GM08714 (cell line): ENCODE results near the gene TMPRSS12.
"Not testable (repeated sequence)": the region's sequence is repeated elsewhere in the genome, so short reads cannot be mapped to it uniquely, and the experiment has no call there.

Experiments used
- H3K4me3 ChIP-seq: fragments of 200-500 bp; sonication (Bioruptor generic); 2 replicates; pipeline ENCODE4 v1.5.1; 2014; ENCODE audit warnings: mild to moderate bottlenecking, low read length, inconsistent platforms
- ZNF274 ChIP-seq: IDR thresholded peaks from 2 replicates; pipeline ENCODE4 v1.6.1; 2012; ENCODE audit warnings: mild to moderate bottlenecking, low read depth, low read length

The TMPRSS12 gene

DNA sequence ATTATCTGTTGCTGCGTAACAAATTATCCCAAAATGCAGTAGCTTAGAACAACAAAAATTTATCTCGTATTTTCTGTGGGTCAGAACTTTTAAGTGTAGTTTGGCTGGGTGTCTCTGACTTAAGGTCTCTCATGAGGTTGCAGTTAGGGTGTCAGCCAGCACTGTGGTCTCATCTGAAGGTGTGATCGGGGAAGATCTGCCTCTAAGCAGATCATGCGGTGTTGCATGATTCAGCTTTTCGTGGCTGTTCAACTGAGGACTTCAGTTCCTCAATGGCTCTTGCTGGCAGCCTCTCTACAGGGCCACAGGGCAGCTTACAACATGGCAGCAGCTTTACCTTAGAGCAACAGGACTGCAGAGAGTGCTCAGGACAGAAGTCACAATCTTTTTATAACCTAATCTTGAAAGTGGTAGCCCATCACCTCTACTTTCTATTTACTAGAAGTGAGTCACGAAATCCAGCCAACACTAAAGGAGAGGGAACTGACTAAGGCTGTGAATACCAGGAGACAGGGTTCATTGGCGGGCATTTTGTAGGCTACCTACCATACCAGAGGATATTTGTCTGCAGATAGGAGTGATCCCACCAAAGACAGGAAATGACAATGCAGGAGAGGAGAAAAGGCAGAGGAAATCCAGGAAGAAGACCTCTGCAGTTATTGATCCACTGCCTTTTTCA is 1.8 kb upstream of the TMPRSS12 start:
- no peak for TF ChIP-seq ZNF274
- no peak overlapping the region for H3K4me3 ChIP-seq

DNA sequence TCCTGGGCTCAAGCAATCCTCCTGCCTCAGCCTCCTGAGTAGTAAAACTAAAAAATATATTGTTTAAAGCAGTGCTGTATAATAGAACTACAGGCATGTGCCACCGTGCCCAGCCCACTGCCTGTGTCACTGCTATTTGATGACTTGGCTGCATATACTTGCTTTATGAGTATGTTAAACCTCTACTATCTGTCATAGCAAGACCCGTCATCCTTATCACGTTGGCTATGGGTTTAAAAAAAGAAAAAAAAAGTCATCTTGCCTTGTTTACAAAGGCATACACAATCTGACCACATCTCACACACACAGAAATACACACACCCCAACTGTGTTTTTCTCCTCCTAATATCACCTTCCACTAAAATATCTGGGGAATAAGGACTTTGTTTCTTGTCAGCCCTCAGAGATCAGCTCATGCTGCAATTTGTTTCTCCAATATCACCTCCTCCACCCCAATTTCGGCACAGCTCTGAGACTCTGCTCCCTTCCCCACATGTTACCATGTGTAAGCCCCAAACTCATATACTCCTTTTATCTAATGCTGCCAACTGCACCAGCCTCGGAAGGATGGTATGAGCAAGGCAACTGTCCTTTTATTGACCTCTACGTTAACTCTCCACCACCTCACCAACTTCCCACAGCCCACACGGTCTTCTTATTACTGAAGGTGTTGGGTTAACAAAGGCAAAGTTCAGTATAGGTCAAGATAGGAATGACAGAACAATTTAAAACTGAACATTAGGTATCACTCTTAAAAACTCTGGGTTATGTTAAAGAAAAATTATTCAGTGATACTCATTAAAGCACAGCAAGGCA is 802 bp upstream of the TMPRSS12 start:
- no peak for TF ChIP-seq ZNF274
- no peak overlapping the region for H3K4me3 ChIP-seq

DNA sequence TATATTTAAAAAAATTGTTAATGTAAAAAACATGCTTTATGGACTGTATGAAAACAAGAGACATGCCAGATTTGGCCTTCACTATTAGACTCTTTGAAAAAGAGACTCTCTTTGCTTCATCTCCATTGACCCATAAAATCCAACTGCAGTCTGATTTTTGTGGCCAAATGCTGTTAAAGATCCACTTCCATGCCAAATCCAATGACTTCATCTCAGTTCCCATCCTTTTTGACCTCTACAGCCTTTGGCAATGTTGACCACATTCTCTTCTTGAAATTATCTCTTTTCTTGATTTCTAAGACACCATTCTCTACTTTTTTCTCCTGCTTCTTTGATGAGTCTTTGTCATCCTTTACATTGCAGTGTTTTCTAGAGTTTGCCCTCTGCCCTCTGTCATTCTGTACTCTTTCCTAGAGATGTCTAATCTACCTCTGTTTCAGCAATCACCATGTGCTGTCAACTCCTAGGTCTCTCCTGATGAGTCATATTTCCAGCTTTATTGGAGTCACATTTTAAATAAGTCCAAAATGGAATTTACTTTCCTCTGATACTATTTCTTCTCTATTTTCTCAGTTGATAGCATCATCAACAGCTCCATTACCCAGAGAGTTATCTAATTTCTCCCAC is 2.4 kb downstream of the TMPRSS12 start:
- no peak overlapping the region for H3K4me3 ChIP-seq

DNA sequence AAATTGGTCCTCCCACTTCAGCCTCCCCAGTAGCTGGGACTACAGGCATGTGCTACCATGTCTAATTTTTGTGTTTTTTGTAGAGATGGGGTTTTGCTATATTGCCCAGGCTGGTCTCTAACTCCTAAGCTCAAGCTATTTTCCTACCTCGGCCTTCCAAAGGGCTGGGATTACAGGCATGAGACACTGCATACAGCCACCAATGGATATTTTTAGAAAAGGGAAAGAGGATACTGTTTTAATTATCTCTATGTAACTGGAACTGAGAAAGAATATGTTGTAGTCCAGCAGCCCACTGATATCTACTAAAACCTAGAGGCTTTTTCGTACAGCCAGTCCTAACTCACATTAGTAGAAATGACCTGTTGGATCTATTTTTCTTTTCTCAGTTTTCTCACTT is 6.2 kb downstream of the TMPRSS12 start:
- TF ChIP-seq ZNF274 = no peak
- no peak overlapping the region for H3K4me3 ChIP-seq

More for the DNA sequence above, 2.4 kb downstream of the TMPRSS12 start:
- TF ChIP-seq ZNF274 = no peak

DNA sequence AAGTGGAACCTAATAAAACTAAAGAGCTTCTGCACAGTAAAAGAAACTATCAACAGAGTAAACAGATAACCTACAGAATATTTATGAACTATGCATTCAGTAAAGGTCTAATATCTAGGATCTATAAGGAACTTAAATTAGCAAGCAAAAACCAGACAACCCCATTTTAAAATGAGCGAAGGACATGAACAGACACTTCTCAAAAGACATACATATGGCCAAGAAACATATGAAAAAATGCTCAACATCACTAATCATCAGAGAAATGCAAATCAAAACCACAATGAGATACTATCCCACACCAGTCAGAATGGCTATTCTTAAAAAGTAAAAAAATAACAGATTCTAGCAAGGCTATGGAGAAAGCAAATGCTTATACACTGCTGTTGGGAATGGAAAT is 12.5 kb downstream of the TMPRSS12 start:
- not testable (repeated sequence) for H3K4me3 ChIP-seq

DNA sequence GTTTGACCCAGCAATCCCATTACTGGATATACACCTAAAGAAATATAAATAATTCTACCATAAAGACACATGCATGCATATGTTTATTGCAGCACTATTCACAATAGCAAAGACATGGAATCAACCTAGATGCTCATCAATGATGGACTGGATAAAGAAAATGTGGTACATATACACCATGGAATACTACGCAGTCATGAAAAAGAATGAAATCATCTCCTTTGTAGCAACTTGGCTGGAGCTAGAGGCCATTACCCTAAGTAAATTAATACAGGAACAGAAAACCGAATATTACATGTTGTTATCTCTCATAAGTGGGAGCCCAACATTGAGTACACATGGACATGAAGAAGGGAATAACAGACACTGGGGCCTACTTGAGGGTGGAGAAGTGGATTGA is 13.0 kb downstream of the TMPRSS12 start:
- H3K4me3 ChIP-seq = not testable (repeated sequence)

DNA sequence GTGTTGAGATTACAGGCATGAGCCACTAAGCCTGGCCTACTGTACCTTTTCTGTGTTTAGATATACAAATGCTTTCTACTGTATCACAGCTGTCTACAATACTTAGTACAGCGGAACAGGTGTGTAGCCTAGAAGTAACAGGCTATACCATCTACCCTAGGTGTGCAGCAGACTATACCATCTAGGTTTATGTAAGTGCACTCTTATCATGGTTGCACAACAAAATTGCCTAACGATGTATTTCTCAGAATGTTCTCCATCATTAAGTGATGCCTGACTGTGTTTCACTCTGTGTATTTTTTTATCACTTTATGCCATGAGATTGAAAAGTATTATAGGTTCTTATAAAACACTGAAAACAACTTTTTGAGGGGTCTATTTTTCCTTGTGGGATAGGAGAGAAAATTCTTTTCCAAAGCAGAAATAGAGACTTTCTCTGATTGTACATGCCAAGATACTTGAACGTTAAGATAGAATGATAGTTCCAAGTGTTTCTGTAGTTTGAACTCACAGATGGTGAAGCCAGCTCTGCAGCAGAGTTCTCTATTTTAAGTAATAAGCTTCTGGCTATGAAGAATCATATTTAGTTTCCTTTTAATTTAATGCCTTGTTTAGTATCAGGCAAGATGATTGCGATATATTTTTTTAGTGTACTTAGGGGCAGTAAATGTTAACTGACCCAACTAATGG is 17.0 kb downstream of the TMPRSS12 start:
- no peak for TF ChIP-seq ZNF274

DNA sequence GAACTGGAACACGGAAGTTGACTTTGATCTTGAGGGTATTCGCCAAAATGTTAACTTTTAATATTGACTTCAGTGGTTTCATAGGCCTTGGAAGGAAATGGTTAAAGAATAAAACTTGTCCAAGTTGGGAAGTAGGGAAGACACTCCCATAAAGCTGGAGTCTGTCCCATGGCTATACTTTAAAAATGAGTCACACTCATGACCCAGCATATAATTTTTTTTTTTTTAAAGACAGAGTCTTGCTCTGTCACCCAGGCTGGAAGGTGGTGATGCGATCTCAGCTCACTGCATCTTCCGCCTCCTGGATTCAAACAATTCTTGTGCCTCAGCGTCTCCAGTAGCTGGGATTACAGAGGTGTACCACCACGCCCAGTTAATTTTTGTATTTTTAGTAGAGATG is 19.6 kb downstream of the TMPRSS12 start:
- H3K4me3 ChIP-seq = no peak overlapping the region
- no peak for TF ChIP-seq ZNF274

More for the DNA sequence above, 17.0 kb downstream of the TMPRSS12 start:
- H3K4me3 ChIP-seq = no peak overlapping the region

DNA sequence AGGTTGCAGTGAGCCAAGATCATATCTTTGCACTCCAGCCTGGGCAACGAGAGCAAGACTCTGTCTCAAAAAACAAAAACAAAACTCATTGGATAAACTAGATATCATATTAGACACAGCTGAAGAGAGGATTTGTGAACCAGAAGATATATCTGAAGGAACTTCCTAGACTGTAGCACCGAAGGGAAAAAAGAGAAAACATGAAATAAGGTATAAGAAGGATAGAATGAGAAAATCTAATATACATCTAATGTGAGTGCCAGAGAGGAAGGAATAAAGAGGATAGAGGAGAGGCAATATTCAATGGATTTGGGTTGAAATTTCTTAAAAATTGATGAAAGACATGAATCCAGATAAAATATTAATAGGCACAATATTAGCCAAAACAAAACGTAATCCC is 22.5 kb downstream of the TMPRSS12 start:
- no peak for TF ChIP-seq ZNF274
- no peak overlapping the region for H3K4me3 ChIP-seq

DNA sequence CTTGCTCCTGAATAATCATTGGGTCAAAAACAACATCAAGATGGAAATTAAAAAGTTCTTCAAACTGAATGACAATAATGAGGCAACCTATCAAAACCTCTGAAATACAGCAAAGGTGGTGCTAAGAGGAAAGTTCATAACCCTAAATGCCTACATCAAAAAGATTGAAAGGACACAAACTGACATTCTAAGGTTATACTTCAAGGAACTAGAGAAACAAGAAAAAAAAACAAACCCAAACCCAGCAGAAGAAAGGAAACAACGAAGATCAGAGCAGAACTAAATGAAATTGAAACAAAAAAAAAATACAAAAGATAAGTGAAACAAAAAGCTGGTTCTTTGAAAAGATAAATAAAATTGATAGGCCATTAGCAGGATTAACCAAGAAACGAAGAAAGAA is 26.2 kb downstream of the TMPRSS12 start:
- H3K4me3 ChIP-seq = not testable (repeated sequence)

DNA sequence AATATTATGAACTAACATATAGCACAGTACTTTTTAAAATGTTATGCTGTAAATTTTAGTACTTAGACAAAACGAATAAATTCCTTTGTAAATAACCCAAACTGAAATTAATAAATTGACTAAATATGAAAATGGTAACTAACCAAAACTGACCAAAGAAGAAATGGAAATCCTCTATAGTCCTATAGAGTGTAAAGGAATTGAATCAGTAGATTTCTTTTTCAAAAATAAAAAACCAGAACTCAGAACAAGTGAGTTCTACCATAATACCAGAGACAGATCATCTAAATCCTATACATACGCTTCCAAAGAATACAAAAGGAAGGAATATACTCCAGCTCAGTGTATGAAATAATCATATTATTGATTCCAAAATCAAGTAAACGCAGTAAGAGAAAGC is 39.8 kb downstream of the TMPRSS12 start:
- H3K4me3 ChIP-seq = no peak overlapping the region
- TF ChIP-seq ZNF274 = no peak

DNA sequence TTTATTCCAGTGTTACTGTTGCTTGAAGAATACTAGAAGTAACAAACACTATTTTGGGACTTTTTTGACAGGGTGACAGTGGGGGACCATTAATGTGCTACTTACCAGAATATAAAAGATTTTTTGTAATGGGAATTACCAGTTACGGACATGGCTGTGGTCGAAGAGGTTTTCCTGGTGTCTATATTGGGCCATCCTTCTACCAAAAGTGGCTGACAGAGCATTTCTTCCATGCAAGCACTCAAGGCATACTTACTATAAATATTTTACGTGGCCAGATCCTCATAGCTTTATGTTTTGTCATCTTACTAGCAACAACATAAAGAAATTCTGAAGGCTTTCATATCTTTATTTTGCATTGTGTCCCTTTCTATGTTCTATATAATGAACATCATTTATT is 44.5 kb downstream of the TMPRSS12 start:
- no peak overlapping the region for H3K4me3 ChIP-seq

DNA sequence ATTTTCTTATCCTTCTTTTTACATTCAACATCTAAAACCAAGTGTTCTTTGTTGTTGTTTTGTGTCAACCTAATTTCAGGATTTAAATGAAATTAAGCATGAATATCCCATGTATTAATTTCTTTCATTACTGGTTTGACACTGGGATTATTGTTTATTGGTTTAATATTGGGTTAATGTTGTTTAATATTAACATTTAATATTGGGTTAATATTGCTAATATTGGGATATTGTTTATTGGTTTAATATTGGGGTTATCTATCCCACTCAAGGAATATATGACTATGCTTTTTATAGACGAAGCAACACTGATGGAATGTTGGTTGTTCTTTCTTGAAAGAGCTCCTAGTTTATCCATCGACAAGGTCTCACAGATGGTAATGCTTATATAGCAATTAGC is 45.9 kb downstream of the TMPRSS12 start:
- H3K4me3 ChIP-seq = no peak overlapping the region
- TF ChIP-seq ZNF274 = no peak

More for the DNA sequence above, 44.5 kb downstream of the TMPRSS12 start:
- no peak for TF ChIP-seq ZNF274

DNA sequence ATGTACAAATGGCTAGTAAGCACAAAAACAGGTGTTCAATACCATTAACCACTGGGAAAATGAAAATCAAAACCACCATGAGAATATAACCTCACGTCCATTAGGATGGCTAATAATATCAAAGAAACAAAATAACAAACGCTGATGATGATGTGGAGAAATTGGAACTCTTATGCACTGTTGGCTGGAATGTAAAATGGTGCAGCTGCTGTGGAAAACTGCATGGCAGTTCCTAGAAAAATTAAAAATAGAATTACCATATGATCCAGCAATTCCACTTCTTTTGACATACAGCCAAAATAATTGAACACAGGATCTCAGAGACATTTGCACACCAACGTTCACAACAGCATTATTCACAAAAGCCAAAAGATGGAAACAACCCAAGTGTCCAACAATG is 51.5 kb downstream of the TMPRSS12 start:
- no peak overlapping the region for H3K4me3 ChIP-seq
- TF ChIP-seq ZNF274 = no peak

DNA sequence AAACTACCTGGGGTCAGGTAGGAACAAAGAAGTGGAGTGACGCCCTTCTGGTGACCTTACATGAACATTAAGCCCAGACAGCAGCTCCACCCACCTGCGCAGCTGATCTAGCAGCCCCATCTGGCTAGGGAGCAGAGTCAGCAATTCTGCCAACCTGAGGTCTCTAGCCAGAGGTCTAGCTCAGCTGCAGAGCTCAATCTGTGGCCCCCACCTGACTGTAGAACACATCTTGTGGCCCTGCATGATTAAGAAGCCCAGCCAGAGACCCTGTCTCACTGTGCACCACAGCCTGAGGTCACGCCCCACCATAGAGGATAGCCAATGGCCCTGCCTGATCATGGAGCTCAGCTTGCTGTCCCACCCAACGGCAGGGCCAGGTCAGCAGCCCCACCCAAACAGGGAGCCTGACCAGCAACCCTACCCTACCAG is 59.0 kb downstream of the TMPRSS12 start:
- H3K4me3 ChIP-seq = no peak overlapping the region
- no peak for TF ChIP-seq ZNF274

DNA sequence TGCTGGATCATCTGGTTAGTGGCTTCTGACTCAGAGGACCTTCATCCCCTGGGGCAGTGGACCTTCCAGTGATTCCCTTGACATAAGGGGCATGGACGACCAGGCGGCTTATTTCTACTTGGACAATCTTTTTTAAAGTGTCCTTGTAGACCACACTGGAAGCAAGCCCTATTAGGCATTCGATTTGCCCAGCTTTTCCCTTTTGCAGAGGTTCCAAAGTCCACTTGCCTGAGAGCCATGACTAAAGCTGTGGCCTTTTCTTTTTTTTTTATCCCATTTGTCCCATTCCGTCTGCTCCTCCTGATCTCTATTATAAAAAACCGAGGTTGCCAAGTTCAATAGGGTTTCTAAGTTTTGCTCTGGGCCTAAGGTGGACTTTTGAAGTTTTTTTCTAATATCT is 65.8 kb downstream of the TMPRSS12 start:
- H3K4me3 ChIP-seq = not testable (repeated sequence)

DNA sequence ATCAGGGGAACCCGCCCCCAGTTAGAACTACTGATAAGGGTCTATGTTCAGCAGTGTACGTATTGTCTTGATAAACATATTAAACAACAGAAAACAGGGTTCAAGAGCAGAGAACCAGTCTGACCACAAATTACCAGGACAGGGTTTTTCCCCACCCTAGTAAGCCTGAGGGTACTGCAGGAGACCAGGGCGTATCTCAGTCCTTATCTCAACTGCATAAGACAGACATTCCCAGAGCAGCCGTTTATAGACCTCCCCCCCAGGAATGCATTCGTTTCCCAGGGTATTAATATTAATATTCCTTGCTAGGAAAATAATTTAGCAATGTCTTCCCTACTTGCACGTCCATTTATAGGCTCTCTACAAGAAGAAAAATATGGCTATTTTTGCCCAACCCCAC is 69.6 kb downstream of the TMPRSS12 start:
- H3K4me3 ChIP-seq = not testable (repeated sequence)
